Endodermal cell (in vitro differentiated cells): ENCODE results near the gene CLDN12. TPM values are rescaled to one million over a fixed set of nuclear protein-coding genes. Genes with fewer than 3 reads are reported as not detected.

Source experiments
- DNase-seq: peaks from one replicate; pipeline ENCODE4 v3.0.0-alpha.2; 2017
- H3K27ac ChIP-seq: 2 replicates; pipeline ENCODE4 v1.5.1; 2013; ENCODE audit warnings: mild to moderate bottlenecking, low read depth, low read length, moderate library complexity
- H3K27me3 ChIP-seq: 2 replicates; pipeline ENCODE4 v1.6.1; 2013; ENCODE audit warnings: mild to moderate bottlenecking, low read length, moderate library complexity; ENCODE audit not compliant: insufficient read depth, control insufficient read depth, poor library complexity, severe bottlenecking
- H3K36me3 ChIP-seq: 2 replicates; pipeline ENCODE4 v1.7.0; 2013; ENCODE audit warnings: mild to moderate bottlenecking, low read length, moderate library complexity; ENCODE audit not compliant: control insufficient read depth, insufficient read depth
- H3K4me1 ChIP-seq: one replicate; pipeline ENCODE4 v1.7.0; 2013; ENCODE audit warnings: low read length; ENCODE audit not compliant: control insufficient read depth, insufficient read depth
- H3K4me3 ChIP-seq: 2 replicates; pipeline ENCODE4 v1.5.1; 2013; ENCODE audit warnings: mild to moderate bottlenecking, low read length, moderate library complexity
- H3K9ac ChIP-seq: 2 replicates; pipeline ENCODE4 v1.6.1; 2013; ENCODE audit warnings: mild to moderate bottlenecking, low read length, moderate library complexity; ENCODE audit not compliant: poor library complexity, severe bottlenecking; ENCODE audit errors: extremely low read depth
- H3K9me3 ChIP-seq: 2 replicates; pipeline ENCODE4 v1.6.1; 2013; ENCODE audit warnings: mild to moderate bottlenecking, low read length, moderate library complexity; ENCODE audit not compliant: control insufficient read depth
- H3K27ac Mint-ChIP-seq: 2 replicates; pipeline ENCODE4 v1.8.0; 2020; ENCODE audit warnings: mixed read lengths
- H3K27me3 Mint-ChIP-seq: 2 replicates; pipeline ENCODE4 v1.8.0; 2021; ENCODE audit warnings: mild to moderate bottlenecking, mixed read lengths; ENCODE audit not compliant: insufficient read depth
- H3K36me3 Mint-ChIP-seq: 2 replicates; pipeline ENCODE4 v1.8.0; 2020; ENCODE audit warnings: low read depth, mixed read lengths
- H3K4me1 Mint-ChIP-seq: 2 replicates; pipeline ENCODE4 v1.8.0; 2020; ENCODE audit warnings: mixed read lengths
- H3K4me3 Mint-ChIP-seq: 2 replicates; pipeline ENCODE4 v1.8.0; 2020; ENCODE audit warnings: mild to moderate bottlenecking, moderate library complexity, mixed read lengths
- H3K9me3 Mint-ChIP-seq: 2 replicates; pipeline ENCODE4 v1.8.0; 2020; ENCODE audit warnings: mild to moderate bottlenecking, mixed read lengths
- WGBS, 2 experiments: methylation state at CpG; one replicate each; pipeline versions ENCODE4 v1.1.5 to v1.1.7; 2013; ENCODE audit warnings: missing lambda C conversion rate in 2 of 2, mixed read lengths in 1 of 2; ENCODE audit not compliant: insufficient coverage in 1 of 2, insufficient read length in 1 of 2; 5-methylcytosine and 5-hydroxymethylcytosine counted together
- long read RNA-seq, 4 experiments: library from polyadenylated mRNA in 2 of 4; library from RNA in 1 of 4; library from capped mRNA in 1 of 4; stranded (forward) in 3 of 4; unstranded in 1 of 4; transcript quantifications; one replicate each; pipeline ENCODE4 v2.0.0, GENCODE V29; 2020 to 2021; ENCODE audit warnings: inconsistent platforms in 1 of 4
- polyA plus RNA-seq, 2 experiments: library from polyadenylated mRNA; stranded (reverse); fragments of 50-300 nt; gene quantifications; one replicate each; pipeline ENCODE4 v1.2.3, GENCODE V29; 2013
- total RNA-seq, 2 donors: library from RNA; stranded (reverse); fragmentation: NEBNext Ultra II Directional in 1 of 2; extraction: Animal tissue kit (Norgen Biotek cat#: 25700) in 1 of 2; gene quantifications; 2 replicates in 1 of 2; 3 replicates in 1 of 2; pipeline ENCODE4 v1.2.1, GENCODE V29; 2021
- TF ChIP-seq, protein P1 (sequence below): fragments of 200-600 bp; sonication (generic); conservative IDR thresholded peaks from 2 replicates; pipeline ENCODE4 v1.5.0; 2021; ENCODE audit warnings: antibody characterized with exemption, mild to moderate bottlenecking

CLDN12 gene
- total RNA-seq: 10 to 100 TPM; 50.3 to 51.6 TPM
- polyA plus RNA-seq (2013, experiment 1 of 2): 40.1 TPM
- polyA plus RNA-seq (2013, experiment 2 of 2): 37.2 TPM
- long read RNA-seq, experiment 1, partial matches to known transcripts: 0 of 12 reads
- long read RNA-seq, experiment 1, other reads (novel, unspliced or antisense): 5 of 12 reads
- long read RNA-seq, experiment 2, transcript CLDN12-201 (3 exons, 3,565 nt): major isoform, 48 of 87 reads
- long read RNA-seq, experiment 2, transcript CLDN12-203 (3 exons, 3,488 nt): minor isoform, 25 of 87 reads
- long read RNA-seq, experiment 2, partial matches to known transcripts: 1 of 87 reads
- long read RNA-seq, experiment 2, other reads (novel, unspliced or antisense): 10 of 87 reads
- long read RNA-seq, experiment 3, transcript CLDN12-203 (3 exons, 3,488 nt): minor isoform, 27 of 199 reads
- long read RNA-seq, experiment 3, transcript CLDN12-201 (3 exons, 3,565 nt): major isoform, 140 of 199 reads
- long read RNA-seq, experiment 3, transcript CLDN12-213 (4 exons, 1,098 nt): minor isoform, 7 of 199 reads
- long read RNA-seq, experiment 3, partial matches to known transcripts: 14 of 199 reads
- long read RNA-seq, experiment 3, other reads (novel, unspliced or antisense): 9 of 199 reads
- long read RNA-seq, experiment 4, transcript CLDN12-201 (3 exons, 3,565 nt): major isoform, 15 of 21 reads
- long read RNA-seq, experiment 4, partial matches to known transcripts: 0 of 21 reads
- long read RNA-seq, experiment 4, other reads (novel, unspliced or antisense): 2 of 21 reads

DNA sequence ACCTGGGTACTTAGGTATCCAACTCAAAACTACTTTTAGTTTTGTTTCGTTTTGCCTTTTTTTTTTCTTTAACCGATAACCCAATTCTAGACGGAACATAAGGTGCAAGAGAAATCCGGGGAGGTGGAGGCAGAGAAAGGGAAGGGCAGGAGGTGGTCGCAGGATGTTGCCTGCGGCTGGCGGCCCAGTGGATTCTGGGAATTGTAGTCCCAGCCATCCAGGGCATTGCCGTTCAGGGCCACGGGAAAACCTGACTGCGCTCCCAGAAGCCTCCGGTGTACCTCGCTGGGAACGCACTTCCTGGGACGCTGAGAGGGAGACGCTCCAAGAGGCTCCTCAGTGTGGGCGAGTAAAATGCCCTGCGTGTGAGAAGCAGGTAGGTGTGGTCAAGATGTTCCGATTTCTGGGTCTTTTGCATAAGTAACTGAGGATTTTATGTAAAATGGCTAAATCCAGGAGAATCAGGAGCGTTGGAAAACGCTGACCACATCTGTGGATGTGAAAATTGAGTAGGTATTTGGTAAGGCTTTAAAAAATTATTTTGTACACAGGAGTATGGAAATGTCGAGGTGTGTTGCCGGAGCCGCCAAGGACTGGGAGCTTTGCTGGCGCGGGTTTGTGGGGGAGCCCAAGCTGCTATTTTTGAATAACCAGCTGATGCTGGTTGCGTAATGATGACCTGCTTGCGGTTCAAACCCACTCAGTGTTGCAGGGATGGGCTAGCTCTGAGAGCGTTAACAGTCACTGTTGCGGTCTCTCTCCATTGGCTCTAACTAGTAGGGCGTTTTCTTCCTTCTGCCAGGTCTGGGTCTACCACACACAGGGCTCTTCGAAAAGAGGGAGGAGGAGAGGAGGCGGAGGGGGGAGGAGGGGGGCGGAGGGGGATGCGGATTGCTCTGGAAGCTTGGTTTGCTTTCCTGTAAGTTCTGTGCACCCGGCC lies at the start of gene CLDN12:
Gene CLDN12, plus strand, starts transcription at position 288 of the 940 bp plus-strand sequence. CDS start 9,216 bp downstream, outside the sequence.
- no peaks in the 10 kb centered on the region for H3K9me3 Mint-ChIP-seq
- 0% methylated on average over 16 to 35 of the region's 35 CpGs for WGBS, 2 experiments
- Histone ChIP-seq H3K36me3 (peaks cover 28% of the 10 kb centered on the region), H3K9me3 (peaks cover 6% of the 10 kb centered on the region), H3K27me3 (peaks cover 16% of the 10 kb centered on the region), H3K27ac (peak within 1 kb of the TSS; percentile 78), H3K4me3 (peak within 1 kb of the TSS; percentile 99), H3K9ac (peak within 1 kb of the TSS; percentile 75), H3K4me1 (no peaks in the 10 kb centered on the region)
- H3K4me1 Mint-ChIP-seq: no peaks in the 10 kb centered on the region
- TF ChIP-seq, protein P1, sequence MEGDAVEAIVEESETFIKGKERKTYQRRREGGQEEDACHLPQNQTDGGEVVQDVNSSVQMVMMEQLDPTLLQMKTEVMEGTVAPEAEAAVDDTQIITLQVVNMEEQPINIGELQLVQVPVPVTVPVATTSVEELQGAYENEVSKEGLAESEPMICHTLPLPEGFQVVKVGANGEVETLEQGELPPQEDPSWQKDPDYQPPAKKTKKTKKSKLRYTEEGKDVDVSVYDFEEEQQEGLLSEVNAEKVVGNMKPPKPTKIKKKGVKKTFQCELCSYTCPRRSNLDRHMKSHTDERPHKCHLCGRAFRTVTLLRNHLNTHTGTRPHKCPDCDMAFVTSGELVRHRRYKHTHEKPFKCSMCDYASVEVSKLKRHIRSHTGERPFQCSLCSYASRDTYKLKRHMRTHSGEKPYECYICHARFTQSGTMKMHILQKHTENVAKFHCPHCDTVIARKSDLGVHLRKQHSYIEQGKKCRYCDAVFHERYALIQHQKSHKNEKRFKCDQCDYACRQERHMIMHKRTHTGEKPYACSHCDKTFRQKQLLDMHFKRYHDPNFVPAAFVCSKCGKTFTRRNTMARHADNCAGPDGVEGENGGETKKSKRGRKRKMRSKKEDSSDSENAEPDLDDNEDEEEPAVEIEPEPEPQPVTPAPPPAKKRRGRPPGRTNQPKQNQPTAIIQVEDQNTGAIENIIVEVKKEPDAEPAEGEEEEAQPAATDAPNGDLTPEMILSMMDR: no peak
- DNase-seq: peak; percentile 95
- peaks cover 24% of the 10 kb centered on the region for H3K36me3 Mint-ChIP-seq
- peak within 1 kb of the TSS; percentile 99 for H3K27ac Mint-ChIP-seq
- peak within 1 kb of the TSS; percentile 95 for H3K4me3 Mint-ChIP-seq
- H3K27me3 Mint-ChIP-seq: peaks cover 33% of the 10 kb centered on the region

DNA sequence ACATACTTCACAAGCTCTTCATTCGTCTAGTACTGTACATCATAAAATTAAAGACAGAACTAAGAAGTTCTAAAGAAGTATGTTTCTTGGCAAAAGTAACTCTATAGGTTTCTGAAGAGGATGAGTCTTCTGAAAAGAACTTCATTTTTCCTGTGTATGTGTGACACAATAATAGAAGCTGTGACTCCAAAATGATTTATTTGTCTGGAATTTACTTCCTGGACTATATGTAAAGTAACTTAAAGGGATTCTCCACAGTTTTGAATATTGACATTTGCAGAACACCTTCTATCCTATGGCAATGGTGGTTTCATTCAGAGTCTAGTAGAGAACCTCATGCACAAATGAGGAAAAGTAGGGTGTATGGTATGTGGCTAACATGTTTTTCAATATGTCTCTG lies 19.8 kb upstream of the CLDN12 start:
- H3K9me3 Mint-ChIP-seq: no peaks in the 10 kb centered on the region
- DNase-seq: no peak
- H3K4me3 Mint-ChIP-seq: no peak overlapping the region
- TF ChIP-seq, protein P1: no peak
- H3K4me1 Mint-ChIP-seq: no peaks in the 10 kb centered on the region
- no peak overlapping the region for H3K27ac Mint-ChIP-seq
- no peak overlapping the region for H3K9ac ChIP-seq
- H3K4me1 ChIP-seq: no peaks in the 10 kb centered on the region
- WGBS, 2 experiments: 100% methylated on average over 1 of the region's 1 CpG; no CpG with 5 or more reads in 1 of the 2 experiments
- H3K4me3 ChIP-seq: no peak overlapping the region
- H3K27me3 ChIP-seq: no peaks in the 10 kb centered on the region
- H3K27ac ChIP-seq: no peak overlapping the region
- H3K36me3 ChIP-seq: peaks cover 74% of the 10 kb centered on the region
- H3K9me3 ChIP-seq: peaks cover 7% of the 10 kb centered on the region
- no peaks in the 10 kb centered on the region for H3K27me3 Mint-ChIP-seq
- peaks cover 60% of the 10 kb centered on the region for H3K36me3 Mint-ChIP-seq

DNA sequence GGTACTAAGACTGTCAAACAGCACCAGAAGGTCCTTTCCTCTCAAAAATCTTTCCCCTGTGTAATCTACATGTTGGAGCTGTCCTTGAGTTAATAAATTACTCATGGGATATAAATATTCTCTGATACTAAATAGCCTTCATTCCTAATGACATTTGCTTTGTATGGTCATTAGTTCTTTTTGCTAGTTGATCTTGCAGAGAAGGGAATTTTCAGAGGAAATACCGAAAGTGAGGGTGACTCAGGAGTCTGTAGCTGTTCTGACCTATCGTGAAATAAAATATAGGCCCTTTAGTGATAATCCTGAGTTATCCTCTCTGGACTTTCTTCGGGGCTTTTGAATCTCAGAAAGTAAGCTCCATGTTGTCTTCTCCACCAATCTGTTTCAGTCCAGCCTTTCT lies 19.4 kb upstream of the CLDN12 start:
- no peaks in the 10 kb centered on the region for H3K4me1 ChIP-seq
- WGBS, 2 experiments: 95 to 100% methylated on average over 2 to 3 of the region's 3 CpGs
- H3K27me3 ChIP-seq: no peaks in the 10 kb centered on the region
- no peak overlapping the region for H3K9ac ChIP-seq
- peaks cover 7% of the 10 kb centered on the region for H3K9me3 ChIP-seq
- peaks cover 71% of the 10 kb centered on the region for H3K36me3 ChIP-seq
- DNase-seq: no peak
- TF ChIP-seq, protein P1: no peak
- Mint-ChIP-seq H3K4me3 (no peak overlapping the region), H3K9me3 (no peaks in the 10 kb centered on the region), H3K4me1 (no peaks in the 10 kb centered on the region), H3K27ac (no peak overlapping the region), H3K27me3 (no peaks in the 10 kb centered on the region), H3K36me3 (peaks cover 57% of the 10 kb centered on the region)
- H3K4me3 ChIP-seq: no peak overlapping the region
- no peak overlapping the region for H3K27ac ChIP-seq
